ENCODE measurements around the gene TDRD6. TPM values are rescaled to one million over a fixed set of nuclear protein-coding genes. Genes with fewer than 3 reads are reported as not detected.
A peak's percentile ranks its signal among the peaks of the same experiment; 100 is the strongest.

TDRD6 gene
- total RNA-seq, 4 donors from 2014 or later, result 0.49 to 1.8 (median 0.82) TPM

DNA sequence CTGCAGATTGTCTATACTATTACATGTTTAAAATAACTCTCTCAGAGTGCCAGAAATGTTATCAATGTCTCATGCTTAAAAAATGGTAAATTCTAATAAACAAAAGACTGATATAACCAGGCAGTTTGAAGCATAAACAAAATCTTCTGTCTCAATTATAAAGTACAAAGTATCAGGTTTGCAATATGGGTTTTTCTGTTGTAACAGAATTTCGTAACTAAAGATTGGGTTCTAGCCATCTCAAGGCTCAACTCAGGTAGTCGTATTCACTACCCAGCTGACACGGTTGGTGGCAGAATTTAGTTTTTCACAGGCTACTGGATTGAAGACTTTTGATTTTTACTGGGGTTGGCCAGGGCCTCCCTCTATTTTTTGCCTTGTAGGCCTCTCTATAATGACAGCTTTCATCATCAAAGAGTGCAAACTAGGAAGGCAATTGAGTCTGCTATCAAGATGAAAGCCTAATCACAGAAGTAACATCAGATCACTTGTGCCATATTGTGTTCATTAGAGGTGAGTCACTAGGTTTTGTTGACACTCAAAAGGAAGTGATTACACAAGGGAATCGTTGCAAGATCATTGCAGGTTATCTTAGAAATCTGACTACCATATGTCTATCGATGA is 38.7 kb upstream of the TDRD6 start:
- no peak for DNase-seq (ENCODE audit: low spot score in 2 of 2)
- TF ChIP-seq, protein P1, sequence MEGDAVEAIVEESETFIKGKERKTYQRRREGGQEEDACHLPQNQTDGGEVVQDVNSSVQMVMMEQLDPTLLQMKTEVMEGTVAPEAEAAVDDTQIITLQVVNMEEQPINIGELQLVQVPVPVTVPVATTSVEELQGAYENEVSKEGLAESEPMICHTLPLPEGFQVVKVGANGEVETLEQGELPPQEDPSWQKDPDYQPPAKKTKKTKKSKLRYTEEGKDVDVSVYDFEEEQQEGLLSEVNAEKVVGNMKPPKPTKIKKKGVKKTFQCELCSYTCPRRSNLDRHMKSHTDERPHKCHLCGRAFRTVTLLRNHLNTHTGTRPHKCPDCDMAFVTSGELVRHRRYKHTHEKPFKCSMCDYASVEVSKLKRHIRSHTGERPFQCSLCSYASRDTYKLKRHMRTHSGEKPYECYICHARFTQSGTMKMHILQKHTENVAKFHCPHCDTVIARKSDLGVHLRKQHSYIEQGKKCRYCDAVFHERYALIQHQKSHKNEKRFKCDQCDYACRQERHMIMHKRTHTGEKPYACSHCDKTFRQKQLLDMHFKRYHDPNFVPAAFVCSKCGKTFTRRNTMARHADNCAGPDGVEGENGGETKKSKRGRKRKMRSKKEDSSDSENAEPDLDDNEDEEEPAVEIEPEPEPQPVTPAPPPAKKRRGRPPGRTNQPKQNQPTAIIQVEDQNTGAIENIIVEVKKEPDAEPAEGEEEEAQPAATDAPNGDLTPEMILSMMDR (IDR thresholded peaks at IDR 0.05), result no peak
- TF ChIP-seq POLR2A (IDR thresholded peaks at IDR 0.05), result no peak
- no peak overlapping the region for H3K4me3 ChIP-seq
- peak overlapping the region; percentile 27 for H3K27ac ChIP-seq
- WGBS, result 57% methylated on average over 5 of the region's 5 CpGs
- H3K27me3 ChIP-seq, result no peaks in the 10 kb centered on the region
- no peaks in the 10 kb centered on the region for H3K9me3 ChIP-seq
- no peaks in the 10 kb centered on the region for H3K36me3 ChIP-seq
- peaks cover 20% of the 10 kb centered on the region for H3K4me1 ChIP-seq

DNA sequence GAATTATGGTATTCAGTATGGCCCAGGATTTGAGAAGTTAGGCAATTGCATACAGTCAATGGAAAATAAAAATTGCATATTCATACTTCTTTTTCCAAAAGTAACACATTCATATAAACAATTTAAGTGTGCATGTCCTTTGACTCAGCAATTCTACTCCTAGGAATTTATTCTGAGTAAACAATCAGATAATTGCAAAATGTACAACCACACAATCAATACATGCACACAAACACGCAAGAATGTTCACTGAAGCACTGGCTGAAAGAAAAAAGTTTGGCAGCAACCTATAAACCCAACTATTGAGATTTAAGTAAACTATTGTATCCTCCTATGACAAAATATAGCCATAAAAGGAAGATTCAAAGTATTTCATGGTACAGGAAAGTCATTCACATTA is 36.7 kb upstream of the TDRD6 start:
- no peak for DNase-seq (ENCODE audit: low spot score in 2 of 2)
- H3K4me3 ChIP-seq, result peak overlapping the region; percentile 91
- H3K36me3 ChIP-seq, result no peaks in the 10 kb centered on the region
- H3K27ac ChIP-seq, result no peak overlapping the region
- H3K9me3 ChIP-seq, result no peaks in the 10 kb centered on the region
- TF ChIP-seq EP300 (IDR thresholded peaks at IDR 0.05) (no peak), POLR2AphosphoS5 (IDR thresholded peaks at IDR 0.05) (no peak), POLR2A (IDR thresholded peaks at IDR 0.05) (no peak)
- TF ChIP-seq, protein P1 (IDR thresholded peaks at IDR 0.05), result no peak
- no peaks in the 10 kb centered on the region for H3K27me3 ChIP-seq
- WGBS, result 56% methylated on average over 1 of the region's 1 CpG
- peaks cover 25% of the 10 kb centered on the region for H3K4me1 ChIP-seq

DNA sequence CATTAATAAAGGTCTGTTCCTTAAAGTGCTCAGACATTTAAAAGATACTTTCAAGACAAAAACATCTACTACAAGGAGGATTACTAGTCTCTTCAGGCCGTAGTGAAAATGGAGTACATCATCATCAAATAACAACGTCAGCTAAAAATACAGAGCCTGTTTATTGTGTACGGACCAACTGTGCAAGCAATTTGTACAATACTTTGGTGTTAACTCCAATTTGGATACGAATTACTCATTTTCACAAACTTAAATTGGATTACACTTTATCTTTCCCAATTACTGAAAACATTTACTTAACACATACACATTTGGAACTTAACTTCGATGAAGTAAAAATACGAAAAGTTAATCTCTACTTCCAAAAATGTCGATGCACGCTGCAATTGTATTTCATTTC is 35.9 kb upstream of the TDRD6 start:
- Histone ChIP-seq H3K4me1 (peaks cover 25% of the 10 kb centered on the region), H3K27me3 (no peaks in the 10 kb centered on the region), H3K27ac (peak overlapping the region; percentile 87), H3K36me3 (no peaks in the 10 kb centered on the region), H3K4me3 (peak overlapping the region; percentile 91), H3K9me3 (no peaks in the 10 kb centered on the region)
- TF ChIP-seq POLR2AphosphoS5 (IDR thresholded peaks at IDR 0.05) (no peak), POLR2A (IDR thresholded peaks at IDR 0.05) (no peak), EP300 (IDR thresholded peaks at IDR 0.05) (no peak)
- TF ChIP-seq, protein P1 (IDR thresholded peaks at IDR 0.05), result no peak
- DNase-seq (ENCODE audit: low spot score in 2 of 2), result no peak
- 19% methylated on average over 8 of the region's 8 CpGs for WGBS

DNA sequence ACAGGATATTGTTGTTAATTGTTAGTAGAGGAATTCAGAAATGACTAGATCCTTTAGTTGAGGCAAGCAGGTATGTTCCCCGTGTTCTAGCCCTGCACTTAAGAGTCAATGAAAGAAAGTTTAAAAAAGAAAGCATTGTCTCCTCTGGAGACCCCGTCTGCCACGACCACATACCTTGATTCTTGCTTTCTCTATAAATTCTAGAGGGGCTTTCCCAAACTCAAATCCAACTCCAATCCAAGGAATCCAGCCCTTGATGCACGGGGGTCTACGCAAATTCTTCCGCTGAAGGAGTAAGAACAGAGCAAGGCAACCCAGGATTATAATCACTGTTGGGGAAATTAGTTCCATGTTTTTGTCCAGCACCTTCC is 35.5 kb upstream of the TDRD6 start:
- 5% methylated on average over 6 of the region's 6 CpGs for WGBS
- no peak for DNase-seq (ENCODE audit: low spot score in 2 of 2)
- Histone ChIP-seq H3K9me3 (no peaks in the 10 kb centered on the region), H3K4me1 (peaks cover 25% of the 10 kb centered on the region), H3K27me3 (no peaks in the 10 kb centered on the region), H3K4me3 (peak overlapping the region; percentile 91), H3K36me3 (no peaks in the 10 kb centered on the region), H3K27ac (peak overlapping the region; percentile 87)
- TF ChIP-seq POLR2AphosphoS5 (IDR thresholded peaks at IDR 0.05) (no peak), EP300 (IDR thresholded peaks at IDR 0.05) (no peak), POLR2A (IDR thresholded peaks at IDR 0.05) (no peak)
- TF ChIP-seq, protein P1 (IDR thresholded peaks at IDR 0.05), result no peak

DNA sequence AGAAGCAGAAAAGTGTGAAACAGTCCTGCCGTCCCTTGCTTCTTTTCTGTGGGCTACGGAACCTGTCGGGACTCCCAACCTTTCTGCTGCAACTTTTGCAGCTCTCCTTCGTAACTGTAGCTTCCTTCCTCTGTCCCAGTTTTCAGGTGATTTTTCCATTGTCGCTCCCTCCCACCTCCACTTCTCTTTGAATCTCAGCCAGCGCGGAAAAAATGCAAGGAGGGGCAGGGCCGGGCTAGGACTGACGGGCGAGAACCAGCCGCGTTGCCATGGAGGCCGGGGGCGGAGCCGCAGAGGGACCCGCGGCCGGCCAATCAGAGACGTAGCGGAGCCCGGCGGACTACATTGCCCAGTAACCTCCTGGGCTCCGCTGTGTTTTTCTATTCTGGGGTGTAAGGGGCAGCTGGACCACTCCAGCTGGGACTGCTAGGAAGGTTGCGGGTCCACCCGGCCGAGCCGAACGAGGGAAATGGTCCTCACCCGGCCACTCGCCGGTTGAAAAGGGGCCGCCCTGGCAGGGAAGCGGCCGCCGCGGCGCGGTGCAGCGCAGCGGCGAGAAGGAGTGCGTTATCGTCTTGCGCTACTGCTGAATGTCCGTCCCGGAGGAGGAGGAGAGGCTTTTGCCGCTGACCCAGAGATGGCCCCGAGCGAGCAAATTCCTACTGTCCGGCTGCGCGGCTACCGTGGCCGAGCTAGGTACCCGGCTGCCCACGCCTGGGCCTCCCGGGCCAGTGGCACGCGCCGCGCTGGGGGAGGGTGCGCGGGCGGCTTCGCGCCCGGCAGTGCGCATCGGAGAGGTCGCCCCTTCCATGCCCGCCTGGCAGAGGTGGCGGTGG is 34.9 kb upstream of the TDRD6 start, which contains the start of the genes CYP39A1 and SLC25A27:
Gene CYP39A1 (minus strand): TSS at position 216 of the 836 bp plus-strand sequence. CDS start 236 bp downstream, outside the sequence.
Gene SLC25A27 (plus strand): TSS at position 373 of the 836 bp plus-strand sequence. CDS start 218 bp downstream, at position 591.
- Histone ChIP-seq H3K27me3 (no peaks in the 10 kb centered on the region), H3K27ac (peak within 1 kb of the TSS; percentile 87), H3K4me1 (peaks cover 25% of the 10 kb centered on the region), H3K36me3 (no peaks in the 10 kb centered on the region), H3K4me3 (peak within 1 kb of the TSS; percentile 91), H3K9me3 (no peaks in the 10 kb centered on the region)
- no peak for TF ChIP-seq EP300 (IDR thresholded peaks at IDR 0.05)
- peak in 1 of 3 donors; percentile 51 for TF ChIP-seq POLR2AphosphoS5 (IDR thresholded peaks at IDR 0.05)
- under 1% methylated on average over 46 of the region's 72 CpGs for WGBS
- DNase-seq (ENCODE audit: low spot score in 2 of 2), result peak; percentile 94

Data from suprapubic skin (tissue), 4 donors.